Measurements from ENCODE around the gene PSG3. TPM values are rescaled to one million over a fixed set of nuclear protein-coding genes. Genes with fewer than 3 reads are reported as not detected.
"Not testable (repeated sequence)": the region's sequence is repeated elsewhere in the genome, so short reads cannot be mapped to it uniquely, and the experiment has no call there.

Gene PSG3
- total RNA-seq, 1 donor: not detected

GRCh38 chr19:42758667-42759066 is 18.4 kb upstream of the PSG3 start:
- TF ChIP-seq, protein P1, sequence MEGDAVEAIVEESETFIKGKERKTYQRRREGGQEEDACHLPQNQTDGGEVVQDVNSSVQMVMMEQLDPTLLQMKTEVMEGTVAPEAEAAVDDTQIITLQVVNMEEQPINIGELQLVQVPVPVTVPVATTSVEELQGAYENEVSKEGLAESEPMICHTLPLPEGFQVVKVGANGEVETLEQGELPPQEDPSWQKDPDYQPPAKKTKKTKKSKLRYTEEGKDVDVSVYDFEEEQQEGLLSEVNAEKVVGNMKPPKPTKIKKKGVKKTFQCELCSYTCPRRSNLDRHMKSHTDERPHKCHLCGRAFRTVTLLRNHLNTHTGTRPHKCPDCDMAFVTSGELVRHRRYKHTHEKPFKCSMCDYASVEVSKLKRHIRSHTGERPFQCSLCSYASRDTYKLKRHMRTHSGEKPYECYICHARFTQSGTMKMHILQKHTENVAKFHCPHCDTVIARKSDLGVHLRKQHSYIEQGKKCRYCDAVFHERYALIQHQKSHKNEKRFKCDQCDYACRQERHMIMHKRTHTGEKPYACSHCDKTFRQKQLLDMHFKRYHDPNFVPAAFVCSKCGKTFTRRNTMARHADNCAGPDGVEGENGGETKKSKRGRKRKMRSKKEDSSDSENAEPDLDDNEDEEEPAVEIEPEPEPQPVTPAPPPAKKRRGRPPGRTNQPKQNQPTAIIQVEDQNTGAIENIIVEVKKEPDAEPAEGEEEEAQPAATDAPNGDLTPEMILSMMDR (IDR thresholded peaks at IDR 0.05; ENCODE audit: extremely low read depth, low read depth, low read length): peak; percentile 24
- H3K79me2 ChIP-seq (ENCODE audit: insufficient read depth, low read length); H2AFZ ChIP-seq (ENCODE audit: low read length); H3K27ac ChIP-seq (ENCODE audit: low read depth, low read length); H3K9me3 ChIP-seq (ENCODE audit: low read depth, low read length); H4K20me1 ChIP-seq (ENCODE audit: insufficient read depth, low read length); H3K4me3 ChIP-seq (ENCODE audit: insufficient read depth, low read length); H3K27me3 ChIP-seq (ENCODE audit: insufficient read depth, low read length); H3K36me3 ChIP-seq (ENCODE audit: insufficient read depth, low read length); H3K4me2 ChIP-seq (ENCODE audit: insufficient read depth, low read length); DNase-seq (ENCODE audit: insufficient read length, low spot score, missing footprints): not testable (repeated sequence)
- H3K4me1 ChIP-seq (ENCODE audit: insufficient read depth, low read length): peaks cover 22% of the 10 kb centered on the region

GRCh38 chr19:42752246-42752645 is 12.0 kb upstream of the PSG3 start:
- DNase-seq (ENCODE audit: insufficient read length, low spot score, missing footprints); H3K4me3 ChIP-seq (ENCODE audit: insufficient read depth, low read length); H3K36me3 ChIP-seq (ENCODE audit: insufficient read depth, low read length); H3K4me1 ChIP-seq (ENCODE audit: insufficient read depth, low read length); H4K20me1 ChIP-seq (ENCODE audit: insufficient read depth, low read length); H3K79me2 ChIP-seq (ENCODE audit: insufficient read depth, low read length); H2AFZ ChIP-seq (ENCODE audit: low read length); H3K4me2 ChIP-seq (ENCODE audit: insufficient read depth, low read length); H3K9me3 ChIP-seq (ENCODE audit: low read depth, low read length); H3K27ac ChIP-seq (ENCODE audit: low read depth, low read length): not testable (repeated sequence)
- peaks cover 12% of the 10 kb centered on the region for H3K27me3 ChIP-seq (ENCODE audit: insufficient read depth, low read length)

DNA sequence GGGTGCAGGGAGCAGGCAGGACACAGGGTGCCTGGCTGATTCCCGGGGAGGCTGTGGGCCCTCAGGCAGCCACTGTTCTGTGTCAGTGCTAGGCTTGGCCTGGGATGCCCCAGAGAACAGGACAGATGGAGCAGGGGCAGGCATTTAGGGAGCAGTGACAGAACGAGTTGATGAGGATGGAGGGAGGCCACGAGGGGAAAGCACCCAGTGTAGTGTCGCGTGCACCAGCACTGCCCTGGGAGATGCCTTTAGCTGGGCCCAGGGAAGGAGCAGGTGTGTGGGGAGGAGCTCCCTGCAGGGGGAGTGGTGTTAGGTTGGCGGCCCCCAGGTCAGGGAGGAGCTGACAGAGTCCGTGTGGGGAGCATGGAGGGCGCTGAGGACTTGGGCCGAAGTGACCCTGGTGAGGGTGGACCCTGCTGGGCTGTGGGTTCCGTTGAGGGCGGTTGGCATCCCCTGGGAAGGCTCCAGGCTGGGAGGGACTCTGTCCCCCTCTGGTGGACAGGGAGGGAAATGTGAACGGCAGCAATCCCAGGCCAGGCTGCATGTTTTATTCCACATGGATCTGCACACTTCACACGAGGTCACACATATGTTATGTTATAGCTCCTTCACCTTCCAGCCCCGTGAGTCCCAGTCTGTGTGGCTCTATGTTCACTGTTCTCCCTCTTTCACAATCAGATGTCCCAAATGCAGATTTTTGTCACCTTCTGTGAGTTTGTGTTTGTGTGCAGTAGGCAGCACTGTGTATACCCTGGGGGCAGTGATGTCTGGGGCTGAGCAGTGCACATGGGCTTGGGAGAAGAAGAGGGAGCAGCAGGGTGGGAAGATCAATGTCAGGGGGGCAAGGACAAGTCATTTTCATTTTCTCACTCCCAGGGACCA is 1.7 kb upstream of the PSG3 start:
- H3K27ac ChIP-seq (ENCODE audit: low read depth, low read length); H3K36me3 ChIP-seq (ENCODE audit: insufficient read depth, low read length); H2AFZ ChIP-seq (ENCODE audit: low read length); DNase-seq (ENCODE audit: insufficient read length, low spot score, missing footprints); H3K9me3 ChIP-seq (ENCODE audit: low read depth, low read length); H3K4me2 ChIP-seq (ENCODE audit: insufficient read depth, low read length); H4K20me1 ChIP-seq (ENCODE audit: insufficient read depth, low read length); H3K27me3 ChIP-seq (ENCODE audit: insufficient read depth, low read length); H3K79me2 ChIP-seq (ENCODE audit: insufficient read depth, low read length); H3K4me1 ChIP-seq (ENCODE audit: insufficient read depth, low read length); H3K4me3 ChIP-seq (ENCODE audit: insufficient read depth, low read length): not testable (repeated sequence)
- TF ChIP-seq, protein P1 (IDR thresholded peaks at IDR 0.05; ENCODE audit: extremely low read depth, low read depth, low read length): peak; percentile 49

GRCh38 chr19:42737581-42738011 is 2.7 kb downstream of the PSG3 start:
- DNase-seq (ENCODE audit: insufficient read length, low spot score, missing footprints); H3K4me2 ChIP-seq (ENCODE audit: insufficient read depth, low read length); H3K79me2 ChIP-seq (ENCODE audit: insufficient read depth, low read length); H3K36me3 ChIP-seq (ENCODE audit: insufficient read depth, low read length); H3K9me3 ChIP-seq (ENCODE audit: low read depth, low read length); H3K4me3 ChIP-seq (ENCODE audit: insufficient read depth, low read length); H4K20me1 ChIP-seq (ENCODE audit: insufficient read depth, low read length); H3K27me3 ChIP-seq (ENCODE audit: insufficient read depth, low read length): not testable (repeated sequence)
- Histone ChIP-seq H2AFZ (ENCODE audit: low read length) (peak overlapping the region; percentile 25), H3K4me1 (ENCODE audit: insufficient read depth, low read length) (peaks cover 19% of the 10 kb centered on the region), H3K27ac (ENCODE audit: low read depth, low read length) (peak overlapping the region; percentile 48)

GRCh38 chr19:42728341-42728740 is 11.9 kb downstream of the PSG3 start:
- H2AFZ ChIP-seq (ENCODE audit: low read length); H3K27me3 ChIP-seq (ENCODE audit: insufficient read depth, low read length); H3K4me1 ChIP-seq (ENCODE audit: insufficient read depth, low read length); H4K20me1 ChIP-seq (ENCODE audit: insufficient read depth, low read length); H3K36me3 ChIP-seq (ENCODE audit: insufficient read depth, low read length); H3K9me3 ChIP-seq (ENCODE audit: low read depth, low read length); H3K4me3 ChIP-seq (ENCODE audit: insufficient read depth, low read length); H3K27ac ChIP-seq (ENCODE audit: low read depth, low read length); DNase-seq (ENCODE audit: insufficient read length, low spot score, missing footprints); H3K79me2 ChIP-seq (ENCODE audit: insufficient read depth, low read length); H3K4me2 ChIP-seq (ENCODE audit: insufficient read depth, low read length): not testable (repeated sequence)

GRCh38 chr19:42714000-42714399 is 26.3 kb downstream of the PSG3 start:
- H3K4me3 ChIP-seq (ENCODE audit: insufficient read depth, low read length); H3K36me3 ChIP-seq (ENCODE audit: insufficient read depth, low read length); H3K79me2 ChIP-seq (ENCODE audit: insufficient read depth, low read length); H2AFZ ChIP-seq (ENCODE audit: low read length); DNase-seq (ENCODE audit: insufficient read length, low spot score, missing footprints); H3K27ac ChIP-seq (ENCODE audit: low read depth, low read length); H4K20me1 ChIP-seq (ENCODE audit: insufficient read depth, low read length); H3K4me1 ChIP-seq (ENCODE audit: insufficient read depth, low read length); H3K9me3 ChIP-seq (ENCODE audit: low read depth, low read length); H3K27me3 ChIP-seq (ENCODE audit: insufficient read depth, low read length); H3K4me2 ChIP-seq (ENCODE audit: insufficient read depth, low read length): not testable (repeated sequence)

DNA sequence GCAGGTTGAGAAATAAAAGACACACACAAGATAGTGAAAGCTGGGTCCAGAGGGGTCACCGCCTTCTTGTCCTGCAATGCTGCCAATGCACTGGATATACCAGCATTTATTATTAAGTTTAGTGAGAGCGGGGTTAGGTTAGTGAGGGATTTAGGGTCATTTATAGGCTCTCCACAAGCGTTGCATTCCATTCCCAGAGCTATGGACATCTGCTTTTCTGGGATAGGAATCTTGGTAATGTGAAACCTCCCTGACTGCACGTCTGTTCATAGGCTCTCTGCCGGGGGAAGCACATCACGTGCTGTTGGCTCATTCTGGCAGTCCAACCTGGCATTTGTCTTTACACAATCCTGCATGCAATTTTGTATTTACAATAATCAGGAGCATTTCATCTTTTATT is 27.5 kb downstream of the PSG3 start:
- not testable (repeated sequence) for H3K4me1 ChIP-seq (ENCODE audit: insufficient read depth, low read length); DNase-seq (ENCODE audit: insufficient read length, low spot score, missing footprints); H4K20me1 ChIP-seq (ENCODE audit: insufficient read depth, low read length); H3K4me2 ChIP-seq (ENCODE audit: insufficient read depth, low read length); H3K9me3 ChIP-seq (ENCODE audit: low read depth, low read length); H3K36me3 ChIP-seq (ENCODE audit: insufficient read depth, low read length); H3K27ac ChIP-seq (ENCODE audit: low read depth, low read length); H2AFZ ChIP-seq (ENCODE audit: low read length); H3K27me3 ChIP-seq (ENCODE audit: insufficient read depth, low read length); H3K79me2 ChIP-seq (ENCODE audit: insufficient read depth, low read length); H3K4me3 ChIP-seq (ENCODE audit: insufficient read depth, low read length)
